HAP-1 (cell line): ENCODE measurements around the gene PLPP3.
A peak's percentile ranks its signal among the peaks of the same experiment; 100 is the strongest.
"Not testable (repeated sequence)": the region's sequence is repeated elsewhere in the genome, so short reads cannot be mapped to it uniquely, and the experiment has no call there.

ENCODE experiments used
- DNase-seq, 2 experiments: peaks; one replicate each; pipeline ENCODE4 v3.0.0-alpha.2; 2016 to 2020; ENCODE audit warnings: low spot score in 2 of 2
- H3K27me3 ChIP-seq: fragments of 250-450 bp; sonication (Bioruptor Pico); 2 replicates; pipeline ENCODE4 v1.5.1; 2020; ENCODE audit warnings: low read depth, mild to moderate bottlenecking, moderate library complexity
- H3K36me3 ChIP-seq: fragments of 250-450 bp; sonication (Bioruptor Pico); replicated peaks from 2 replicates; pipeline ENCODE4 v1.5.1; 2020; ENCODE audit warnings: mild to moderate bottlenecking
- H3K4me1 ChIP-seq: fragments of 250-450 bp; sonication (Bioruptor Pico); 2 replicates; pipeline ENCODE4 v1.5.1; 2020; ENCODE audit warnings: mild to moderate bottlenecking
- H3K4me3 ChIP-seq: fragments of 250-450 bp; sonication (Bioruptor Pico); 2 replicates; pipeline ENCODE4 v1.5.1; 2020; ENCODE audit warnings: mild to moderate bottlenecking, moderate library complexity
- H3K9me3 ChIP-seq: fragments of 250-450 bp; sonication (Bioruptor Pico); 2 replicates; pipeline ENCODE4 v1.5.1; 2020; ENCODE audit warnings: mild to moderate bottlenecking, moderate library complexity
- in situ Hi-C: fragments of 300-500 bp; cut with MboI; formaldehyde crosslinking; loops from 3 replicates; pipeline ENCODE4 v1.14.3; 2020; ENCODE audit warnings: low sequenced_read_pairs, inconsistent platforms, mixed read lengths

The PLPP3 gene

DNA sequence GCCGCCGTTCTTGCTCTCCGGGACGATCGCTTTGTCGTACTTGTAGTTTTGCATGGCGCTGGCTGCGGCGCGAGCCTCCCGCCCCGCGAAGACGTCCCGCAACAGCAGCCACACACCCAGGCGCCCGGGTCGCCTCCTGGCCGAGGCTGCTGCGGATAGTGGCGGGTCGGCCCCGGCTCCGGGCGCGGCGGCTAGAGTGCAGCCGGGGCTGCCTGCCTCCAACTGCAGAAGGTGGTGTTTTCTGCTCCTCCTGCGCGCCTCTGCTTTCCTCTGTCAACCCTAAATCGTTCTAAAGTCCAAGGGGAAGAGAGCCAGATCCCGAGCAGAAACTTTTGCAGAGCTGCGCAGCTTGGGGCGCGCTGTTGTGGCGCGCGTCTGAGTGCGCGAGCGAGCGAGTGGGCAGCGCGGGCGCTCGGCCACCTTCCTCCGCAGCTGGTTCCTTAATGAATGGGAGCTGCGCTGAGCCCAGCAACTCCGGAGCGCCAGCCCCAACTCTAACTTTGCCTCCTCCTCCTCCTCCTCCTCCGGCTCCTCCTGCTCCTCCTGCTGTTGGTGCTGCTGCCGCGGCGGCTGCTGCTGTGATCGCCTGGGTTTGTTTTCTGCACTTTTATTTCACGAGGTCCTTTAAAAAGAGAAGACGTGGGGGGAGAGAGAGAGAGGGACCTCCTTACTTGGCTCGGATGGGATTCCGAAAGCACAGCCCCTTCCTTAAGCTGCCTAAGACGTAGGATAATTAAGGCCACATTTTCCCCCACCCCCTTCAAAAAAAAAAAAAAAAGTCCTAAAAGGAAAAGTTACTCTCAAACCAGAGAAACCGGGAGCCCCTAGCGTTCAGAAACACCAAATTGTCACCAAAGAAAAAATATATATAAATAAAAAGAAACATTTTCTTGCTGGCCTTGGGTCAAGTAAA is at the start of gene PLPP3:
TSS of gene PLPP3 (minus strand) at position 601 of the 913 bp plus-strand sequence. CDS start at position 54, 547 bp downstream.
- no peaks in the 10 kb centered on the region for H3K27me3 ChIP-seq
- H3K9me3 ChIP-seq, result no peaks in the 10 kb centered on the region
- H3K4me1 ChIP-seq, result peaks cover 16% of the 10 kb centered on the region
- in situ Hi-C loops, result loop anchor here (25.0 kb wide), 2 partner anchors 392 to 892 kb away; no protein-coding TSS in a partner anchor
- H3K4me3 ChIP-seq, result peak within 1 kb of the TSS; percentile 68
- H3K36me3 ChIP-seq, result no peaks in the 10 kb centered on the region
- DNase-seq, result peak; percentile 79 to 86

- Histone ChIP-seq H3K4me3 (no peak overlapping the region), H3K36me3 (no peaks in the 10 kb centered on the region), H3K9me3 (no peaks in the 10 kb centered on the region), H3K27me3 (peaks cover 32% of the 10 kb centered on the region), H3K4me1 (no peaks in the 10 kb centered on the region; the same call in 1 of the 2 replicates)
- DNase-seq, result no peak
- in situ Hi-C loops, result no loop called here
Measured at GRCh38 chr1:56627636-56628039, 48.3 kb upstream of the PLPP3 start.

DNA sequence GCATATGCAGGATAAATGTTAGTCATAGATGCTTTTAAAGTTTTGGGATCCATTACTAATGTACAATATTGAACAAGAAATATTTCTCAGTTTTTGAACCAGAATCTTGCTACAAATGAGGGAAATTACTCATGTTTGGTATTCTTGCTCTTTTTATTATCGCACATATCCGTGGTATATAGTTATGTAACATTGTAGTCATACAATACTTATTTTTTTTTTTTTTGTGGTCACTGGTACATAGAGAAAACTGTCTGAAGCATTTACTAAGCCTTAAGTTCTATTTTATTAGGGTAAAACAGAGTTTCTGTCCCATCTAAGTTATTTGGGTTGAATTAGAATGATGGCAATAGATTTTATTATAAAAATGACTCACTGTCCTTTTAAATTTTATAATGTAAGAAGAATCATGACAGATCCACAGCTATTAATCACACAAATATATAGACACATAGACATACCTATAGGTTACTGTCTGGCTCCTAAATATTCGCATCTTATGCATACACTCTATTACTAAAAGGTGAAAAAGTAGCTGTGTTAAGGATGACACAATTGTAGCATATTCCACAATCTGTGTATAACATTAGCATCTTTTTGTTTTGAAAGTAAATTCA is 47.8 kb upstream of the PLPP3 start:
- Histone ChIP-seq H3K27me3 (peaks cover 32% of the 10 kb centered on the region), H3K4me1 (no peaks in the 10 kb centered on the region; the same call in 1 of the 2 replicates), H3K4me3 (no peak overlapping the region), H3K9me3 (no peaks in the 10 kb centered on the region), H3K36me3 (no peaks in the 10 kb centered on the region)
- in situ Hi-C loops, result no loop called here
- no peak for DNase-seq

- peaks cover 30% of the 10 kb centered on the region for H3K27me3 ChIP-seq
- no peak for DNase-seq
- H3K9me3 ChIP-seq, result no peaks in the 10 kb centered on the region
- in situ Hi-C loops, result no loop called here
- H3K4me1 ChIP-seq, result no peaks in the 10 kb centered on the region; the same call in 1 of the 2 replicates
- no peaks in the 10 kb centered on the region for H3K36me3 ChIP-seq
- no peak overlapping the region for H3K4me3 ChIP-seq
Measured at GRCh38 chr1:56626546-56626945, 47.2 kb upstream of the PLPP3 start.

- Histone ChIP-seq H3K4me3 (no peak overlapping the region), H3K36me3 (no peaks in the 10 kb centered on the region), H3K27me3 (peaks cover 30% of the 10 kb centered on the region), H3K4me1 (no peaks in the 10 kb centered on the region; the same call in 1 of the 2 replicates), H3K9me3 (no peaks in the 10 kb centered on the region)
- in situ Hi-C loops, result no loop called here
- no peak for DNase-seq
Measured at GRCh38 chr1:56625819-56626440, 46.6 kb upstream of the PLPP3 start.

GRCh38 chr1:56617141-56617540 is 37.8 kb upstream of the PLPP3 start:
- DNase-seq, result peak; percentile 24 to 77
- in situ Hi-C loops, result no loop called here
- Histone ChIP-seq H3K4me3 (no peak overlapping the region), H3K4me1 (peaks cover 9% of the 10 kb centered on the region), H3K27me3 (no peaks in the 10 kb centered on the region), H3K36me3 (no peaks in the 10 kb centered on the region), H3K9me3 (no peaks in the 10 kb centered on the region)

- H3K4me1 ChIP-seq, in situ Hi-C loops, DNase-seq: not testable (repeated sequence)
Measured at GRCh38 chr1:56610770-56611169, 31.4 kb upstream of the PLPP3 start.

DNA sequence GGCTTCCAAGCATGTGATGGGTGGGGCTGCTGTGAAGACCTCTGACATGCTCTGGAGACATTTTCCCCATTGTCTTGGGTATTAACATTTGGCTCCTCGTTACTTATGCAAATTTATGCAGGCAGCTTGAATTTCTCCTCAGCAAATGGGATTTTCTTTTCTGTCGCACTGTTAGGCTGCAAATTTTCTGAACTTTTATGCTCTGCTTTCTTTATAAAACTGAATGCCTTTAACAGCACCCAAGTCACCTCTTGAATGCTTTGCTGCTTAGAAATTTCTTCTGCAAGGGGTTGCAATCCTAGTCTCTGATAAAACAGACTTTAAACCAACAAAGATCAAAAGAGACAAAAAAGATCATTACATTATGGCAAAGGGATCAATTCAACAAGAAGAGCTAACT is 30.7 kb upstream of the PLPP3 start:
- DNase-seq, H3K36me3 ChIP-seq, H3K27me3 ChIP-seq, H3K4me3 ChIP-seq, H3K9me3 ChIP-seq, in situ Hi-C loops, H3K4me1 ChIP-seq: not testable (repeated sequence)

More at GRCh38 chr1:56610770-56611169, 31.4 kb upstream of the PLPP3 start:
- H3K4me3 ChIP-seq, H3K27me3 ChIP-seq, H3K36me3 ChIP-seq, H3K9me3 ChIP-seq: not testable (repeated sequence)

DNA sequence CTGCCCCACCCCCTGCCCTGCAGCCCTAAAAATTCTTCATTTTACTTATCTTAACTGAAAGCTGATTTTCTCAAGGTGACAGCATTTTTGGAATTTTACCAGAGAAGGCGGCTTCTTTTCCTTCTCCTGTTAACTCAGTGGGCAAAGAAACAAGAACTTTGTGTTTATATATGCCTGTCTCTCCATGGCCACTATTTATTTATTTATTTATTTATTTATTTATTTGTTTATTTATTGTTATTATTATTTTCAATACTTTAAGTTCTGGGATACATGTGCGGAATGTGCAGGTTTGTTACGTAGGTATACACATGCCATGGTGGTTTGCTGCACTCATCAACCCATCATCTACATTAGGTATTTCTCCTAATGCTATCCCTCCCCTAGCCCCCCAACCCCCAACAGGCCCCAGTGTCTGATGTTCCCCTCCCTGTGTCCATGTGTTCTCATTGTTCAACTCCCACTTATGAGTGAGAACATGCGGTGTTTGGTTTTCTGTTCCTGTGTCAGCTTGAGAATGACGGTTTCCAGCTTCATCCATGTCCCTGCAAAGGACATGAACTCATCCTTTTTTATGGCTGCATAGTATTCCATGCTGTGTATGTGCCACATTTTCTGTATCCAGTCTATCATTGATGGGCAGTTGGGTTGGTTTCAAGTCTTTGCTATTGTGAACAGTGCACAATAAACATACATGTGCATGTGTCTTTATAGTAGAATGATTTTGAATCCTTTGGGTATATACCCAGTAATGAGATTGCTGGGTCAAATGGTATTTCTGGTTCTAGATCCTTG is 16.2 kb upstream of the PLPP3 start:
- in situ Hi-C loops, result loop anchor here (25.0 kb wide), 2 partner anchors 408 to 908 kb away; no protein-coding TSS in a partner anchor
- H3K27me3 ChIP-seq, H3K9me3 ChIP-seq, H3K4me3 ChIP-seq, H3K36me3 ChIP-seq, DNase-seq, H3K4me1 ChIP-seq: not testable (repeated sequence)

DNA sequence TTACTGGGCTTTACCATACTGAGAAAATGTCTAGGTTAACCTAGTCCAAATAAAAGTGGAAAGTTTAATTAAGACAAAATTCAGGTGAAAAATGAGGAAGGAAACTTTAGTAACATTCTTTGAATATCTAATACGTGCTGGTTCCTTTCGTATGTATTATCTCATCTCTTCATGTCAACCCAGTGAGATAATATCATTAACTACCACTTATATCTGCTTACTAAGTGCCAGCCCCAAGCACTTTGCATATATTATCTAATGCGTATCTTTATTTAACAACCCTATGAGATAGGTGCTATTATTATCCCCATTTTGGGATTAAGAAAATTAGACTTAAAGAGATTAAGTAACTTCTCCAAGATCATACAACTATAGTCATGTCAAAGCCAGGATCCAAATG is 12.5 kb upstream of the PLPP3 start:
- peaks cover 7% of the 10 kb centered on the region; the same call in 1 of the 2 replicates for H3K27me3 ChIP-seq
- no peaks in the 10 kb centered on the region for H3K4me1 ChIP-seq
- DNase-seq, result no peak
- H3K4me3 ChIP-seq, result no peak overlapping the region
- no peaks in the 10 kb centered on the region for H3K36me3 ChIP-seq
- H3K9me3 ChIP-seq, result no peaks in the 10 kb centered on the region
- in situ Hi-C loops, result loop anchor here (25.0 kb wide), 2 partner anchors 405 to 905 kb away; no protein-coding TSS in a partner anchor

DNA sequence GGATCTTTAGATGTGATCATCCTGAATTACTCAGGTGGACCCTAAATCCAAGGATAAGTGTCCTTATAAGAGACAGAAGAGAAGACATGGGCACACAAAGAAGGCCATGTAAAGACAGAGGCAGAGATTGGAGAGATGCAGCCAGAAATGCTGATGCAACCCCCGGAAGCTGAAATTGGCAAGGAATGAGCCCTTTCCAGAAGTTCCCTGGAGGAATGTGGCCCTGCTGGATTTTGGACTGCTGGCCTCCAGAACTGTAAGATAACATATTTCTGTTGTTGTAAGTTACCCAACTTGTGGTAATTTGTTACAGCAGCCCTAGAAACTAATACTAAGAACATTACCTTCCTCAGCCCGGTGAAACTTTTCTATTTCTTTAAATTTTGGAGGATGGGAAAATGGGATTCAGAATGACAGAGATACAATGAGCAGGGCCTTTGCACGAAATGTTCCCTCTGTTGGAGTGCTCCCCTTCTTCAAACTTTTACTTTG is 11.2 kb upstream of the PLPP3 start:
- Histone ChIP-seq H3K4me3 (no peak overlapping the region), H3K9me3 (no peaks in the 10 kb centered on the region), H3K36me3 (no peaks in the 10 kb centered on the region), H3K4me1 (no peaks in the 10 kb centered on the region), H3K27me3 (peaks cover 7% of the 10 kb centered on the region; the same call in 1 of the 2 replicates)
- in situ Hi-C loops, result loop anchor here (25.0 kb wide), 2 partner anchors 403 to 903 kb away; no protein-coding TSS in a partner anchor
- DNase-seq, result no peak

DNA sequence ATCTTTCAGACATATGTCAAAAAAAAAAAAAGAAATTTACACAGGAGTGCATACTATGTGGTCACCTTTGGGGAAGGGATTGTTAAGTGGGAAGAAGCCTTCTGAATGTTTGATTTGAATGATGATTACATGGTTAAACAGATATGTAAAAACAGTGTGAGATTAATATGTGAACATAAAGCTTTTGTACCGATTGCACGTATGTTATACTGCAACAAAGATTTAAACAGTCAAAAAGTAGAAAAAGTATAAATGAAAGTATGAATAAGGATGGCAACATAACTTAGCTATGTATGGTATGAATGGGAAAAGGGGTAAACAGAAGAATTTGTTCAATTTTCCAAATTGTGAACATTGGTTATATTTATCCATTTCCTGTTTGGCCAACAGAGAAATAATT is 10.0 kb upstream of the PLPP3 start:
- DNase-seq, result no peak
- no peaks in the 10 kb centered on the region for H3K9me3 ChIP-seq
- in situ Hi-C loops, result loop anchor here (10.0 to 25.0 kb wide), 4 partner anchors 402 to 1305 kb away; no protein-coding TSS in a partner anchor
- H3K36me3 ChIP-seq, result no peaks in the 10 kb centered on the region
- no peaks in the 10 kb centered on the region for H3K4me1 ChIP-seq
- no peak overlapping the region for H3K4me3 ChIP-seq
- peaks cover 7% of the 10 kb centered on the region; the same call in 1 of the 2 replicates for H3K27me3 ChIP-seq

DNA sequence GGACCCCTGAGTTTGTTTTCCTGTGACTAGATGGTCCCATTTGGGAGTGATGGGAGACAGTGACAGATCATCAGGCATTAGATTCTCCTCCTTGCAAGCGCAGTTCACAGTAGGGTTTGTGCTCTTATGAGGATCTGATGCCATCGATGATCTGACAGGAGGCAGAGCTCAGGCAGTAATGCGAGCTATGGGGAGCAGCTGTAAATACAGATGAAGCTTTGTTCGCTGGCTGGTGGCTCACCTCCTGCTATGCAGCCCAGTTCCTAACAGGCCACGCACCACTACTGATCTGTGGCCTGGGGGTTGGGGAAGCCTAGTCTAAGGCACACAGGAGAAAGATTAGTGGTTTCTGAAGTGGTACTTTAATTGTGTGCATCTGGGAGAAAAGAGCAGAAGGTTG is 7.1 kb upstream of the PLPP3 start:
- Histone ChIP-seq H3K4me1 (no peaks in the 10 kb centered on the region), H3K36me3 (no peaks in the 10 kb centered on the region), H3K27me3 (no peaks in the 10 kb centered on the region; the same call in 1 of the 2 replicates), H3K4me3 (no peak overlapping the region), H3K9me3 (no peaks in the 10 kb centered on the region)
- in situ Hi-C loops, result loop anchor here (10.0 to 25.0 kb wide), 4 partner anchors 399 to 1302 kb away; no protein-coding TSS in a partner anchor
- no peak for DNase-seq
